ENCODE data around the gene ADAMTS2.

ADAMTS2 gene

GRCh38 chr5:179343719-179344430 lies 1.4 kb downstream of the ADAMTS2 start:
- TF ChIP-seq CTCF (IDR thresholded peaks at IDR 0.05; ENCODE audit: low read depth, low read length, missing control alignments), result peak; percentile 49
- H3K4me3 ChIP-seq (replicated peaks; ENCODE audit: low read depth, low read length), result peak overlapping the region; percentile 64
- DNase-seq (ENCODE audit: extremely low read depth, low read depth), result no peak

- peak overlapping the region; percentile 64 for H3K4me3 ChIP-seq (replicated peaks; ENCODE audit: low read depth, low read length)
- no peak for TF ChIP-seq CTCF (IDR thresholded peaks at IDR 0.05; ENCODE audit: low read depth, low read length, missing control alignments)
- no peak for DNase-seq (ENCODE audit: extremely low read depth, low read depth)
Measured at GRCh38 chr5:179343021-179343718, 2.1 kb downstream of the ADAMTS2 start.

- no peak for DNase-seq (ENCODE audit: extremely low read depth, low read depth)
- H3K4me3 ChIP-seq (replicated peaks; ENCODE audit: low read depth, low read length), result peak overlapping the region; percentile 64
- TF ChIP-seq CTCF (IDR thresholded peaks at IDR 0.05; ENCODE audit: low read depth, low read length, missing control alignments), result peak; percentile 62
Measured at GRCh38 chr5:179342577-179342976, 2.7 kb downstream of the ADAMTS2 start.

GRCh38 chr5:179340465-179340864 lies 4.8 kb downstream of the ADAMTS2 start:
- DNase-seq (ENCODE audit: extremely low read depth, low read depth), result no peak
- TF ChIP-seq CTCF (IDR thresholded peaks at IDR 0.05; ENCODE audit: low read depth, low read length, missing control alignments), result no peak
- H3K4me3 ChIP-seq (replicated peaks; ENCODE audit: low read depth, low read length), result no peak overlapping the region

- H3K4me3 ChIP-seq (replicated peaks; ENCODE audit: low read depth, low read length), result no peak overlapping the region
- TF ChIP-seq CTCF (IDR thresholded peaks at IDR 0.05; ENCODE audit: low read depth, low read length, missing control alignments), result no peak
- no peak for DNase-seq (ENCODE audit: extremely low read depth, low read depth)
Measured at GRCh38 chr5:179339996-179340395, 5.3 kb downstream of the ADAMTS2 start.

- no peak overlapping the region for H3K4me3 ChIP-seq (replicated peaks; ENCODE audit: low read depth, low read length)
- DNase-seq (ENCODE audit: extremely low read depth, low read depth), result no peak
- TF ChIP-seq CTCF (IDR thresholded peaks at IDR 0.05; ENCODE audit: low read depth, low read length, missing control alignments), result no peak
Measured at GRCh38 chr5:179339081-179339480, 6.2 kb downstream of the ADAMTS2 start.
